NK-92 treated with Interleukin-12 subunit alpha and Interleukin-12 subunit beta, amount 100 ng/mL, for 24 hours (cell line): Measurements from ENCODE around the gene SPDYE2.
"Not testable (repeated sequence)": the region's sequence is repeated elsewhere in the genome, so short reads cannot be mapped to it uniquely, and the experiment has no call there.

ENCODE experiments used
- DNase-seq: peaks from one replicate; lab custom pipeline; 2025; lab: John Stamatoyannopoulos, UW

The SPDYE2 gene, protein sequence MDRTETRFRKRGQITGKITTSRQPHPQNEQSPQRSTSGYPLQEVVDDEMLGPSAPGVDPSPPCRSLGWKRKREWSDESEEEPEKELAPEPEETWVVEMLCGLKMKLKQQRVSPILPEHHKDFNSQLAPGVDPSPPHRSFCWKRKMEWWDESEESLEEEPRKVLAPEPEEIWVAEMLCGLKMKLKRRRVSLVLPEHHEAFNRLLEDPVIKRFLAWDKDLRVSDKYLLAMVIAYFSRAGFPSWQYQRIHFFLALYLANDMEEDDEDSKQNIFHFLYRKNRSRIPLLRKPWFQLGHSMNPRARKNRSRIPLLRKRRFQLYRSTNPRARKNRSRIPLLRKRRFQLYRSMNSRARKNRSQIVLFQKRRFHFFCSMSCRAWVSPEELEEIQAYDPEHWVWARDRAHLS

DNA sequence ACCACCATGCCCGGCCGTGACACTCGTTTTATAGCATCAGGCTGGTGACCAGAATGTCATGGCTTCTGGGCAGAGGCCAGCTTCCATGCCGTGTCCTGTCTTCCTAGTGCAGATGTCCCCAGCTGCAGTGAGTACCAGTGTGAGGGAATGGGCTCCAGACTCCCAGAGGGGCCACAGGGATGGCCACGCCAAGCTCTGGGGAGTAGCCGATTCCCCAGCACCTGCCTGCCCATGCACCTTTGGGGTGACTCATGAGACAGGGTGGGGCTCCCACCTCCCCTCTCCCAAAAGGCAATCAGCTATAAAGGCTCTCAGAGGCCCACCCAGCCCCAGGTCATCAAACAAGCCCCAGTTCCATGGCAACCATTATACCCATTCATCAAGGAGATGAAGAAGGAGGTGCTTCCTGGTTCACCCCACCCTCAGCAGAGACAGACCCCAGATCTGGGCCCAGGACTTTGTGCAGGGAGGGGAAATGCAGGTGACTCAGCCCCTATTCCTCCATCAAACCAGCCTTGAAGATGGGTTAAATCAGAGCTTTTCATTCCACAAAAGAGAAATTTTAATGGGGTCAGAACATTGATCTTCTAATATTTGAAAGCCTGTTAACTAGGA, at the start of gene SPDYE2:
SPDYE2 (plus strand) TSS at position 419 of the 615 bp plus-strand sequence. CDS start 2,030 bp downstream, outside the sequence.
- DNase-seq: not testable (repeated sequence)

DNA sequence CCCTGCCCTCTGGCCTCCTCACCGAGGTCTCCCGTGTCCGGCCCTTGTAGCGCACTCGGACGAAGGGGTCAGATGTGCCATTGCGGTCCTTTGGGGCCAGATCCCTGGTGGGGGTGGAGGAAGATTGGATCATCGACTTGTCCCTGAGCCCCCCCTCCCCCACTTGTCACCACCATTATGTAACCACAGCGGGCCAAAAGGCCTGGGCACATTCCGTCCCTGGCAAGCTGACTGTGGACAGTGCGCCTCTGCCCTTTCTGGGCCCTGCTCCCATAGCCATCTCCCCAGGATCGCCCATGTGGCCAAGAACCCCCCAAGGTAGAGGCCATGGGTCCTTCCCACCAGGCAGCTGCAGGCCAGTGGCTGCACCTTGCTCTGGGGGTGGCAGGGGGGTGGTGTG, 47.9 kb upstream of the SPDYE2 start:
- not testable (repeated sequence) for DNase-seq

DNA sequence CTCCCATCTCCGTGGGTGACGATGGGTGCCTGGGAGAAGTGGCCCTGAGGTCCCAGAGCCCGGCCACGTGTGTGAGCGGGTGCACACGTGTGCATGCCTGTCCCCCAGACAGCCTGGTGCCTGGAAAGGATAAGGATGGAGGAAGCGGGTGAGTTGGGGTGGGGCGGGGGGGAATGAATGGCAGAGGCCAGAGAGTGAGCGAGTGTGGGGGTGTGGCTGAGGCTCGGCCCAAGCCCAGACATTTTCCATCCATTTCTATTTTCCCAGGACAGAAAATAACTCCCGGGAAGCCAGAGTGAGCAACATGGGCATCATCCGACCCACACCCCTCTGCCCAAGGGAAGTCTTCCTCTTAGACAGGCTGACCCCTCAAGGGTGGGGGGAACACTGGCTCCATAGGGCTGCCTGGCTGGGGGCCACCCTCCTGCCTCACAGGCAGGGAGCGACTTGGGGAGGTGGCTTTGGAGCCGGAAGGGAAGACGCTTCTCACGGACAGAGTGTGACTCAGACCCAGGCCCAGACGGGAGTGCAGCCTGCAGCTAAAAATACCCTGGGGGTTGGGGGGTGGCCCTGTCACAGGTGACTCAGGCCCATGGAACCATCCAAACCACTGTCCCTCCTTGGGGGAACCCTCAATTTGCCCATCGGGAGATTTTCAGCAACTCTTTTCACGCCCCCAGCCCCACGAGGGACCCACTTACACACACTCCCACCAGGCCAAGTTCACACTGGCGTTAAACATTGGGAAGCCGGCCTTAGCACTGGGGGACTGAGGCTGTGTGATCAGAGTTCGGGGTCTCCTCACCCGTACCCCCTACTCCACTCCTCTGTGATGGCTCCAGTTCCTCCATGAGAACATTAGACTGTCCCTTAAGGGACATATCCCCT, 45.5 kb upstream of the SPDYE2 start:
- DNase-seq: not testable (repeated sequence)

DNA sequence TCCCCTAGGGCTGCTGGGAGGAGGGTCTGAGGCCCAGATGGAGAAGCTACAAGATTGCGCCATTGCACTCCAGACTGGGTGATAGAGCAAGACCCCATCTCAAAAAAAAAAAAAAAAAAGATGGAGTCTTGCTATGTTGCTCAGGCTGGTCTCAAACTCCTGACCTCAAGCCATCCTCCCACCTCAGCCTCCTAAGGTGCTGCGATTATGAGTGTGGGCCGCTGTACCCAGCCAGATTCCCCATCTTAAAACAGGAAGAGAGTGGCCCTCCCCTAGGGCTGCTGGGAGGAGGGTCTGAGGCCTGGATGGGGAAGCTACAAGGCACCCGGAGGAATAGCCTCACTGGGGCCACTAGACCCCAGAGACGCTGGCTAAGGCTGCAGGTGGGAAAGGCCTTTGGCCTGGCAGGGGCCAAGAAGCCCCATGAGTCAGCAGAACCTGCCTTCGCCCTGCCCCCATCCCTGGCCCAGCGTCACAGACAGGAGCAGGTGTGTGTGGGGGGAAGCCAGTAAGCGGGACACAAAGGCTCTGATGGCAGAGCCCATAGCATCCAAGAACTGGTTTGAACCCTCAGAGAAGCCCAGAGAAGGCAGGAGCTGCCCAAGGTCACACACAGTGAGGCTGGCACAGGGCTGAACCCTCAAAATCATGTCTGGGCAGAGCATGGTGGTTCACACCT, 43.5 kb upstream of the SPDYE2 start:
- not testable (repeated sequence) for DNase-seq

DNA sequence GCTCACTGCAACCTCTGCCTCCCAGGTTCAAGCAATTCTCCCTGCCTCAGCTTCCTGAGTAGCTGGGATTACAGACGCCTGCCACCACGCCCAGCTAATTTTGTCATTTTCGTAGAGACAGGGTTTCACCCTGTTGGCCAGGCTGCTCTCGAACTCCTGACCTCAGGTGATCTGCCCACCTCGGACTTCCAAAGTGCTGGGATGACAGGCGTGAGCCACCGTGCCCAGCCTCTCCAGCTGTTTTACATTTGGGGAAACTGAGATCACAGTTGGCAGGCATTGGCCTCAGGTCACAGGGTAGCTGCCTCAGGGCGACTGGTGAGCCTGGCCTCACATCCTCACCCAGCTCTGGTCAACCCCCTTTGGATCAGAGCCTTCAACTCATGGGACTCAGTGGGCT, 40.5 kb upstream of the SPDYE2 start:
- DNase-seq: not testable (repeated sequence)

DNA sequence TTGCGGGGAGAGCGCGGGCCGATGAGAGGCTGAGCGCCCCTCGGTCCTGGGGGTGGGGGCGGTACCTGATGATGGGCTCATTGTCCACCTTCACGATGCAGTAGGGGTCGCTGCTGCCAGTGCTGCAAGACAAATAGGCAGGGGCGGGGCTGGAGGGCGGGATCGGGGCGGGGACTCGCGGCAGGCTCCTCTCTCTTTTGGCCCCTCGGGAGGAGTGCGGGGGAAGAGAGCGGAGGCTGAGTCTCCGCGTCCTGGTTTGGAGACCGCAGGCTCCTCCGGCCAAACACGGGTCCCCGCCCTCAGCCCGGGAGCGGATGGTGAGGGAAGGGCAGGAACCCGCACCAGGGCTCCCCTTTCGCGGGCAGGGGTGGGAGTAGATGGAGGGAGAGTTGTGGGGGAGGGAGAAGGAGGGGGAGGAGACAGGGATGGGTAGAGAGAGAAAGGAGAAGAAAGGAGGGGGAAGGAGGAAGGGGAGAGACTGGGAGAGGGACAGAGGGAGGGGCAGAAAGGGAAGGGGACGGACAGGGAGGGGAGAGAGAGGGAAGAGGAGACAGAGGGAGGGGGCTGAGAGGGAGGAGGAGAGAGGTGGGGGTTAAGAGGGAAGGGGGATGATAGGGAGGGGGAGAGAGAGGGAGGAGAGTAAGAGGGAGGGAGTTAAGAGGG, 39.0 kb upstream of the SPDYE2 start:
- DNase-seq: not testable (repeated sequence)

DNA sequence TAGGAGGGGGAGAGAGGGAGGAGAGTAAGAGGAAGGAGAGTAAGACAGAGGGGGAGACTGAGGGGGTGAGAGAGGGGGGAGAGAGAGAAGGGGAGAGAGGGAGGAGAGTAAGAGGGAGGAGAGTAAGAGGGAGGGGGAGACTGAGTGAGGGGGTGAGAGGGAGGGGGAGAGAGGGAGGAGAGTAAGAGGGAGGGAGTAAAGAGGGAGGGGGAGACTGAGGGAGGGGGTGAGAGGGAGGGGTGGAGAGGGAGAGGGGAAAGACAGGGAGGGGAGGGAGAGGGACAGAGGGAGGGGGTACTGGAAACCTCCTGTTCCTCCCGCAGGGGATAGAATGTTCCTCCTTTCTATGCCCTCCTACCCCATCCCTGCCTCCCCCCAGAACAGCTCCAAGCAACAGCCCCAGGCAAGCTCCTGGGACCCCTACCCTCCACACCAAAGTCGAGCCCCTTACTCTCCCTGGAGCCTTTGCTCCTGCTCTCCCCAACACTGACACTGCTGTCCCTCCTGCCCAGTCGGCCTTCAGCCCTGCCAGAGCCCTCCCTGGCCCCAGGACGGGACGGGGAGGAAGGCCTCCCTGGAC, 38.3 kb upstream of the SPDYE2 start:
- not testable (repeated sequence) for DNase-seq

DNA sequence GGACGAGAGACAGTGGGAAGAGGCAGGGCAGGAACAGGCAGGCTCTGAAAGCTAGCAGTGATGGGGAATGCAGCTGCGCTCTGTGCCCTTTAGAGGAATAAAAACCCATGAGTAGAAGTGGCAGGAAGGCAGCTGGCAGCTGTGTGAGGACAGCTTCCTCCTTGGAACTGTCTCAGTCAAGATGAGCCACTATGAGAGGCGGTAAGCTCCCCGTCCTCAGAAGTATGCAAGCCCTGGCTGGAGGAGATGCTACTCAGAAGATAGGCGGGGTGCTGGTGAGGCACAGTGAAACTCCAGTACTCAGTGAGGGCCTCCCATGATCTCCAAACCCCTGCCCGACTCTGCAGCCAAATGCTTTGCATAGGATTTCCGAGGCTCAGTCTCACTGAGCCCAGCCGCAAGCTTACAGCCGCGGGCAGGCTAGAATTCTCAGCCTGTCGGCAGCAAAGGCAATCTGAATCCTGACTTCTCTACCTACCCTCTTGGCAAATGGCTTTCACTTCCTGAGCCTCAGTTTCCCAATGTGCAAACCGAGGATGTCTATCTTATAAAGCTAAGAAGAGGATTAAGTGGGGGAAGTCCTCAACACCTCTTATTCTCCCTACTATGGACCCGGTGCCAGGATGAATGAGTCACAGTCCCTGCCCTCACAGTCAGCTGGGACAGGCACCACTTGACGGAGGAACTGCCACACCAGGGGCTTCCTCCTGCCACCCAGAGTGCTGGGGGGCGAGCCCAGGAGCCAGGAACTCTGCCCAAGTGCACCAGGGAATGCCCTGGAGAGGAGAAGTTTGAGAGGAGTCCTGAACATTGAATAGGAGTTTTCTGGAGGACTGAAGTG, 35.9 kb upstream of the SPDYE2 start:
- DNase-seq: not testable (repeated sequence)

DNA sequence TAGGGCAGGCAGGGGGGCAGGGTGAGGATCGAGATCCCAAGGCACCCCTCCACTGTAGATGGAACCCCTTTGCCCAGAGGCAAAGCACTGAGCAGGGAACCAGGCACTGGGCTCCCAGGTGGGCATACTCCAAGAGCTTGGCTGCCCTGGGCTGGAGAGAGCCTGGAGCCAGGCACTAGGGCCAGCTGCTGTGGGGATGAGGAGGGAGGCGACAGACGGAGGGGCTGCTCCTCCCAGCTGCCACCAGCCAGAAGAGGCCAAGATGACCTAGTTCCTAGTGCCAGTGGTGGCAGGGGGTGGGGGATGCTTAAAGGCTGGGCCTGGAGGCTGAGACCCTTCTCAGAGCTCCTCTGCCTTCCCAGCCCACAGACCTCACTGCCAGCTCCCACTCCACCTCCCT, 35.1 kb upstream of the SPDYE2 start:
- not testable (repeated sequence) for DNase-seq

DNA sequence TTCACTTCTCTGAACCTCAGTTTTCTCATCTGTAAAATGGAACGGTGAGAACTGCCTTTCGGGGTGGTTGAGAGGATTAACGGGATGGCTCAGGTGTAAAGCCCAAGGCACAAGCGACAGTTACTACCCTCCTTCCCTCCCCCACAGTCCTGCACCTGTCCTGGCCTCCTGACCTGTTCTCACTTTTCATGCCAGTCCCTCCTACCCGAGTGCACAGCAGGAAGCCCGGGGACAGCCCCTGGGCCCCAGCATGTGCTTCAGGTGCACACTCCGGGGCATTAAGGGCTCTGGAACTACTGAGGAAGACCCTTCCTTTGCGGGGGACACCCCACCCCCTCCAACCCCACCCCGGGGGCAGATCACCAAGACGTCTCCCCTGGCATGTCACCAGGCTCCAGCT, 34.1 kb upstream of the SPDYE2 start:
- DNase-seq: not testable (repeated sequence)

DNA sequence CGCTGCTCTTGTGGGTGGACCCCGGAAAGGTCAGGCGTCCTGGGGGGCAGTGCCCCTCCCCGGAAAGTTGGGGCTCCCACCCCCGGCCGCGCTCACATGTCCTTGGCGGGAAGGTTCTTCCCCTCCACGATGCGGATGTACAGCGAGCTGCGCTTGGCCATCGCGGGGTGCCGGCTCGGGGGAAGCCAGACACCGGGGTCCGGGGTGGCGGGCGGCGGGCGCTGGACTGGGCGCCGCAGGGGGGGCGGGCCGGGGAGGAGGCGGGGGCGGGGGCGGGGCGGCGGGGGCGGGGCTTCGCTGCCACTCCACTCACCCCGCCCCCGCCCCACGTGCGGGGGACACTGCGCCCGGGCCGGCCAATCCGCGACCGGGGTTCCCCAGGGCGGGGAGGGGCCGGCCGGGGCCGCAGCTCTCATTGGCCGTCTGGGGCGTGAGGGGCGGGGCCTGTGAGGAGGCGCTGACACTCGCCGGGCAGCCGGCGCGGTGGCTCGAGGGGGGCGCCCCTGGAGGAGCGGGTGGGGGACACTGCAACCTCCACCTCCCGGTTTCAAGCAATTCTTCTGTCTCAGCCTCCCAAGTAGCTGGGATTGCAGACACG, 33.4 kb upstream of the SPDYE2 start, which contains the start of gene RASA4B:
RASA4B (minus strand) TSS at position 228 of the 598 bp plus-strand sequence; CDS start at position 161, 67 bp downstream.
- DNase-seq: not testable (repeated sequence)

DNA sequence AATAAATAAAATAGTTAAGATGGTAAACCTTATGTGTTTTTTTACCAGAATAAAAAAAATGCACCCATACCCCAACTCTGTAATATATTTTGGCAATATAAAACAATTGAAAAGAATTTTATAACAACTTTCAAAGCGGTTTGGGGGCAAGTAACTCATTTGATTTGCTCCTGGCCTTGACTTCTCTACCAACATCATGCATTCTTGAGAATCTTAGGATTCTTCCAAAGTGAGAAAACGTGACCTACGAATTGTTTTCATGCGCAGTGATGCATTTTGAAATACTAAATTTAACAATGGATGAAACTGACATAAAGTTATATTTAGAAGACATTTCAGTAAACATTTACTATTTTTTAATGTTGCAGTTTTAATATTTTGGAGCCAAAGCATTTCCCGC, 30.2 kb upstream of the SPDYE2 start:
- not testable (repeated sequence) for DNase-seq

DNA sequence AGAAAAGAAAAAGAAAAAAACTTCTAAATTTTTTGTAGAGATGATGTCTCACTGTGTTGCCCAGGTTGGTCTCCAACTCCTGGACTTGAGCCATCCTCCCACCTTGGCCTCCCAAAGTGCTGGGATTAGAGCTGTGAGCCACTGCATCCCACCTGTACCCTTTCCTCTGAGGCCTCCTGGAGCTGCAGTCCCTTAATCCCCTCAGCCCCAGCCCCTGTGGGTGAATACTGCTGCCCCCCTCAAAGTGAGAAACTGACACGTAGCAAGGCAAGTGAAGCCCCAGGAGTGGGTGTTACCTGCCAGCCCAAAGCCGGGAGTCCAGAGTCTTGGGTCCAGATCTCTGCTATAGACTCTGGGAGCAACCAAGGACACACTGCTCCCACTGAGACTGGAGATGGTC, 26.2 kb upstream of the SPDYE2 start:
- not testable (repeated sequence) for DNase-seq

DNA sequence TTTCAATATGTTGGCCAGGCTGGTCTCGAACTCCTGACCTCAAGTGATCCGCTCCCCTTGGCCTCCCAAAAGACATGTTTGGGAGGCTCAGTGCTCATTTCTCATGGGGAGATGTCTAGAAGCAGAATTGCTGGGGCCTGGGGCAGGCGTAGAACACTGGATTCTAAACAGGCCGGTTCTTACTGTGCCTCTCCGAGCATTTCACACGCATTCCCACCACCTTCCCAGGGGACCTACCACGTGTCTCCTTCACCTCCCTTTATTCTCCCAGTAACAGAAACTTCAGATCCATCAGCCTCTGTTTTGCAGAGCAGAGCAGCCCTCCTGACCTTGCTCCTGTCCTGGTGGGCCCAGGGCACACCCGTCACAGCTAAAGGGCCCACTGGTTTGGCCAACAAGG, 23.8 kb upstream of the SPDYE2 start:
- not testable (repeated sequence) for DNase-seq

DNA sequence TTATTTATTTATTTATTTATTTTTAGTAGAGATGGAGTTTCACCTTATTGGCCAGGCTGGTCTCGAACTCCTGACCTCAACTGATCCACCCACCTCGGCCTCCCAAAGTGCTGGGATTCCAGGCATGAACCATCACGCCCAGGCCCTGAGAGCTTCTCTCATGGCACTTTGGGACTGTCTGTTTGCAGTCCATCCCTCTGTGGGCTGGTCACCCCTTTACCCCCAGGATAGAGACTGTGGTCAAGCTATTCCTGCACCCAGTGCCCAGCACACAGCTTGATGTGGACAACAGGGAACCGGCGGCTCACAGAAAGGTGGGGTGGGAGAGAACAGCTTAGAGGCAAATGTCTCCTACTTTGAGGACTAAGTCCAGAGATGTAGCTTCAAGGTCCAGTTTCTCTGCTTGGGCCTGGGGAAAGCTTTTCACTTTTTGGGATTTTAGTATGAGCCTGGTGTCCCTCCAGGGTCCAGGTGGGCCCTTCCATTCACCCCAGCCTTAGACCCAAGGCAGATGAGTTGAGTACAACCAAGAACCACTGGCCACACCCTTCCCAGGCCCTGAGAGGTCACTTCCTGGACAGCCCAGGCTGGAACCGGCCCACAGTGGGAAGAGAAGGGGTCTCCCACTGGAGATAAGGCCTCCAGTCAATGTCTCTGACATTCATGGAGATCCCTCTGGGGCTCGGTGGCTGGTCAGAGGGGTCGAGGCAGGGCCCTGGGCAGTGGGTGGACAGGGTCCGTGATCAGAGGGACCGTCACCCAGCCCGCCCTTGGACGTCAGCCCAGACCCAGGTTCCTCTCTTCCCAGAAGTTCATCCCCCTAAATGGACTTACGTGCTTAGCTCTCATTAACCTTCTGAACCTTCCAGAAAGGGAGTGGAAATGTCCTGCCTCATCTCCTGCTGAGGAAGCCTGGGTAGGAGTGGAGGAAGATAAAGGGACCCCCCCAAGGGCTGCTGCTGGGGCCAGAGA, 22.9 kb upstream of the SPDYE2 start:
- not testable (repeated sequence) for DNase-seq

DNA sequence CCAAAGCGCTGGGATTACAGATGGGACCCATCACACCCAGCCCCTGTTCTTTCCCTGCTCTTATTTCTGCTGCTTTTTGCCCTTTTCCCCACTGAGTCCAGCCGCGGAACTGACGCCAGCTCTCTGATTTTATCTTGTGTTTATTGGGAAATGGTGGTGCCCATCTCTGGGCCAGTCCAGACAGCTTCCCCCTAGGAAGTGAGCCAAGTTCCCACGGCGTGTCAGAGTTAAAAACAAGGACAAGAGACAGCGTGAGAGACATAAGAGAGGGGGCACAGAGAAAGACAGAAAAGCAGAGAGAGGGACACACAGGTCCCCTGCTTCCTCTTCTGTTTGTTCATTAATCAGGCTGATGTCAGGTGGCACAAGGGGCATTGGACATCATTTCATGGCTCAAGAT, 19.4 kb upstream of the SPDYE2 start:
- not testable (repeated sequence) for DNase-seq

DNA sequence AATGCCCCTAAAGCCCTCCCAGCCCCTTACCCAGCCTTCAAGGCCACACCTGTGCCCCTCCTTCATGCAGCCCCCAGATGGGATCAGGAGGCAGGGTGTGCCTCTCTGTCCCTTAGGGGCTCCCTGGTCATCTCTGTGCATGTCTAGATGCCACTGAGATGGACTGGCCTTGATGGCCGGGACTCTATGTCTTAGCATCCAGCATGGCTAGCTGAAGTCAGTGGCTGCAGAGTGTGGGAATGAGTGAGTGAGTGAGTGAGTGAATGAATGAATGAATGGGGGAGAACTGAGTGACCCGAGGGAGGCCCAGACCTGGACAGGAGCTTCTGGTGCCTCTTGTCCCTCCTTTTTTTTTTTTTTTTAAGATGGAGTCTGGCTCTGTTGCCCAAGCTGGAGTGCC, 18.9 kb upstream of the SPDYE2 start:
- DNase-seq: not testable (repeated sequence)

DNA sequence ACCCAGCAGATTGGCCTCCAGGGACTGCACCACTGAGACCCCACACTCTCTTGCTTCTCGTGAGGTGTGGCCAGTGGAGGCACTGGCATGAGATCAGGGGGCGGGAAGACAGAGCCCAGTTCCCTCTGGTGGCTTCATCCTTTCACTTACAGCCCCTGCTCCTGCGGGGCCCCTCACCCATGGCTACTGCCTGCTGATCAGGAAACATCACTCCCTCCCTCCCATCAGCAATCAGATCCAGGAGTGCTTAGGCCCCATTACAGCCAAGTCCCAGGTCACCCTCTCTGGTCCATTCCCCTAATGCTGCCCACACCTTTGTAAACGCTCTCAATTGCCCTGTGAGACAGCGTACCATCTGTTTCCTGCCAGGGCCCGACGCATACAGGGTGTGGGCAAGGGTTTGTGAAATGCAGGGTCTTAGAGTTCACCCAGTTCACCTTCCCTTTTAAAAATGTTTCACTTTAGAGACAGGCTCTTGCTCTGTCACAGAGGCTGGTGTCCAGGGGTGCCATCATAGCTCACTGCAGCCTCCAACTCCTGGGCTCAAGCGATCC, 15.9 kb upstream of the SPDYE2 start:
- DNase-seq: not testable (repeated sequence)
